GM19193 (cell line): Measurements from ENCODE around the gene GAL.

Experiments used
- POLR2A ChIP-seq: IDR thresholded peaks from 4 replicates; pipeline ENCODE4 v1.6.1; 2011; ENCODE audit not compliant: insufficient read depth, insufficient read length; ENCODE audit errors: extremely low read depth

Gene GAL

GRCh38 chr11:68669301-68670090 lies 14.8 kb upstream of the GAL start:
- TF ChIP-seq POLR2A: no peak

GRCh38 chr11:68670208-68670992 lies 13.9 kb upstream of the GAL start:
- TF ChIP-seq POLR2A: no peak

- no peak for TF ChIP-seq POLR2A
Observed at GRCh38 chr11:68673306-68673945, 10.9 kb upstream of the GAL start.

- TF ChIP-seq POLR2A: no peak
Observed at GRCh38 chr11:68673991-68674390, 10.4 kb upstream of the GAL start.

GRCh38 chr11:68674461-68674860 lies 9.9 kb upstream of the GAL start:
- no peak for TF ChIP-seq POLR2A

GRCh38 chr11:68677432-68677831 lies 6.9 kb upstream of the GAL start:
- no peak for TF ChIP-seq POLR2A

GRCh38 chr11:68678031-68678441 lies 6.3 kb upstream of the GAL start:
- TF ChIP-seq POLR2A: no peak

GRCh38 chr11:68680541-68681231 lies 3.7 kb upstream of the GAL start:
- TF ChIP-seq POLR2A: no peak

- TF ChIP-seq POLR2A: no peak
Observed at GRCh38 chr11:68682531-68682961, 1.8 kb upstream of the GAL start.

- TF ChIP-seq POLR2A: no peak
Observed at GRCh38 chr11:68683121-68683520, 1.2 kb upstream of the GAL start.

- no peak for TF ChIP-seq POLR2A
Observed at GRCh38 chr11:68683536-68684384, 584 bp upstream of the GAL start.

- TF ChIP-seq POLR2A: no peak
Observed at GRCh38 chr11:68685656-68686380, 1.5 kb downstream of the GAL start.

GRCh38 chr11:68686486-68686885 lies 2.1 kb downstream of the GAL start:
- TF ChIP-seq POLR2A: no peak

- TF ChIP-seq POLR2A: no peak
Observed at GRCh38 chr11:68687311-68687710, 3.0 kb downstream of the GAL start.

GRCh38 chr11:68687986-68688385 lies 3.6 kb downstream of the GAL start:
- TF ChIP-seq POLR2A: no peak
